HG03060 (cell line): ENCODE measurements around the gene UAP1.
"Not testable (repeated sequence)": the region's sequence is repeated elsewhere in the genome, so short reads cannot be mapped to it uniquely, and the experiment has no call there.

Source experiments
- ATAC-seq: cut with Tn5 transposase; IDR thresholded peaks from one replicate; pipeline ENCODE4 v1.9.1; 2021; ENCODE audit warnings: low read depth, moderate number of reproducible peaks; ENCODE audit not compliant: unreplicated experiment

The UAP1 gene

DNA sequence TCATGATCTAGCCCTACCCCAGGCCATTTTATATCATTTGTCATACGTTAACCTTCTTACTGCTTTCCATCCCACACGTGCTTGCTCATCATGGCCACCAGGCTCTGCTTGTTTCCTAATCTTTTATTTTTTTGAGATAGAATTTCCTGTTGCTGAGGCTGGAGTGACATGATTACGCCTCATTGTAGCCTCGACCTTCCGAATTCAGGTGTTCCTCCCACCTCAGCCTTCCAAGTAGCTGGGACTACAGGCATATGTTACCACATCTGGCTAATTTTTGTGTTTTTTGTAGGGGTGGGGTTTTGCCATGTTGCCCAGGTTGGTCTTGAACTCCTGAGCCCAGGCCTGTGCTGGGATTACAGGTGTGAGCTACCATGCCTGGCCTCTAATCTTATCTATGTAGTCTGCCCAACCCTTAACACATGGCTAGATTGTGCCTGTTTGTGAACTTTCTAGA, 3.3 kb downstream of the UAP1 start:
- ATAC-seq: no peak

DNA sequence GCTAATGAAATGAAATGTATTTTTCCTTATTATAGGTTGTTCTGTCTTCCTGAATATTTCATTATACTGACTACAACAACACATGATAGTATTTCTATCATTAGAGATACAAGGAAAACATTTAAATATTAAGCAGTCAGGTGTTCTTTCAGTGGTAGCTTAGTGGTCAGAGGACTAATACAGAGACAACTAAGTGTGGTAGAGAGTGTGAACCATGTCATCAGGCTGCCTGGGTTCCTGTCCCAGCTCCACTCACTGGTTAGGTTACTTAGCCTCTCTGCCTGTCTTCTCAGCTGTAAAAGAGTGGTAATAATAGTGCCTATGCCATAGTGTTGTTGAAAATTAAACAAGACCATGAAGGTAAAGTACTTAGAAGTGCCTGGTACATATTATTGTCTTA, 3.9 kb downstream of the UAP1 start:
- ATAC-seq: no peak

DNA sequence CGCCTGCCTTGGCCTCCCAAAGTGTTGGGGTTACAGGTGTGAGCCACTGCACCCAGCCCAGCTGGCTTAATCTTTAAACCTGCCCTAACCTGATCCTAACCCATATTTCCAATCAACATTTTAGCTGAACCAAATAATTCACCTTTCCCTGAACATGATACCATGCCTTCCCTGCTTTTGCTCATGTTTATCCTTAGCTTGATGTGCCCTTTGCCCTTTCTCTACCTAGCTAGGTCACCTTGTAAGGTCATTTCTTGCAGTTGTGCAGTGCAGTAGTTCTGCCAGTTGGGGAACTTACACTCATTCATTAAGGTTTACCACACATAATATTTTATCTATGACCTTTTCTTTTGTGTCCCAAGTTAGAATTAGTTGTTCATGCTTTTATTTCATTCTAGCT, 5.3 kb downstream of the UAP1 start:
- no peak for ATAC-seq

DNA sequence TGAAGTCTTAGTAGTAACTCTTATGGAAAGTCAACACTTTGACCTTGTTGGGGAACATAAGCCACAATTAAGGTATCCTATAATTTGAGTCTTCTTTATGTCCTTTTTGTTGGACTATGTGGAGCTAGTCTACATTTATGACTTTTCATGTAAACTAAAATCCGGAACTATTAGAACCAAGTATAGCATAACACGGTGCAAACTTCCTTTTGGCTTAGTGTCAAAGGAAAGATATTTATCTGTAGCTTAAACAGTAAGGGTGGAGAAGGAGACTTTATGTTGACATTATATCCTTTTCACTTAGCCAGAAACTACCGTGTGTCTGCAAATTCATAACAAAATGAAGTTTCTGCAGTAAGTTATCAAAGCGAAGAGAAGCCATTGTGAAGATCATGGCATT, 7.3 kb downstream of the UAP1 start:
- no peak for ATAC-seq

DNA sequence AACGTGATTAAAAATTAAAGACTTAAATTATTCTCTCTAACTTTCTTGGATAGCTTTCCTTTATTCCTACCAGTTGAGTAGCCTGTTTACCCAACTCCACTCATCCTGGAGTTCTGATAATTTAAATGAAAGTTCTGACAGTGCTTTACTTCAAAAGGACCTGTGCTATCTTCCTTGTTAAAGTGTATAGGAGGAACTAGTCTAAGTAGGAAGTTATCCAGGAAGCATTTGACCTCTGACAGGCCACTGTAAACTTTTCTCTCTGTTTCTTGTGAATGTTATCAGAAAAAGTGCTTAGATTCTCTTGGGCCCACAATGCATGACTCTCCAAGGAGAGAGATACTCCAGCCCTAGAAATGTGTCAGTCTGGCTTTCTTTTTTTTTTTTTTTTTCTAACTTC, 9.2 kb downstream of the UAP1 start:
- ATAC-seq: no peak

DNA sequence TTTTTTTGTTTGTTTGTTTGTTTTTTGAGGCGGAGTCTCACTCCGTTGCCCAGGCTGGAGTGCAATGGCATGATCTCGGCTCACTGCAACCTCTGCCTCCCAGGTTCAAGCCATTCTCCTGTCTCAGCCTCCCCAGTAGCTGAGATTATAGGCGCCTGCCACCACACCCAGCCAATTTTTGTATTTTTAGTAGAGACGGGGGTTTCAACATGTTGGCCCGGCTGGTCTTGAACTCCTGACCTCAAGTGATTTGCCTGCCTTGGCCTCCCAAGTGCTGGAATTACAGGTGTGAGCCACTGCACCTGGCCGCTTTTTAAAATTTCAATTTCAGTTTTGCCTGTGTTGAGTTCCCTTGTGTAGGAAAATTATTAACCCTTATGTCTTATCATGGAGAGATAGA, 9.6 kb downstream of the UAP1 start:
- not testable (repeated sequence) for ATAC-seq

DNA sequence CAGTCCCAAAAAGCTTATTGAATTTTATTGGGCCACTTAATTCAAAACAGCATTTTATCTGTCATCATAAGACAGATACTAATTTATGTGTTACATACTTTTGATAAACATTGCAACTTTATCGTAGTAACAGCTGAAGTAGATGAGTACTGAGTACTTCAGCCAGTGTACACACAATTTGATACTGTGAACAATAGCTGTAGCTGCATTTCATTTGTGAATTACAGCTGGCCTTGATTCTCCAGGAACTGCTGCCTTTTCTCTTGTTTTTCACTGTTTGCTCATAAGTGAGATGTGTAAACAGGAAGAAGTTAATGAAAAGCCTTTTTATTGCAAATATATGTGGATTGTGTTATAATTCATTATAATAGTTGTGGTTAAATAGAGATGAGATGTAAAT, 10.2 kb downstream of the UAP1 start:
- ATAC-seq: no peak

DNA sequence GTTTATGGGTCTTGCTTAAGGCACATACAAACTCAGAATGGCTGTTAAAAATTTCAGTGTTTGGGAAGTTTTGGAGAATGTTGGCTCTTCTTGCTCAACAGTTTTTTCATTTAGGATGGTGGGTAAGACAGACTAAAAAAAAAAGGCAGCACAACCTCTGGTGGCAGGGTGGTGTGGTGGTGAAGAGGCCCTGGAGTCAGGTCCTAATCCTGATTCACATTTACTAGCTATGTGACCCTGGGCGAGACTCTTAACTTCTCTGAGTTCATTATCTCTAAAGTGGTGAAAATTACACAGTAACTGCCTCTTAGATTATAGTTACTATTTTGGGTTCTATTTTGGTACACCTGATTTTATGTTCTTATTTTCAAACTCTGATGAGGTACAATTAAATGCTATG, 11.6 kb downstream of the UAP1 start:
- ATAC-seq: no peak

DNA sequence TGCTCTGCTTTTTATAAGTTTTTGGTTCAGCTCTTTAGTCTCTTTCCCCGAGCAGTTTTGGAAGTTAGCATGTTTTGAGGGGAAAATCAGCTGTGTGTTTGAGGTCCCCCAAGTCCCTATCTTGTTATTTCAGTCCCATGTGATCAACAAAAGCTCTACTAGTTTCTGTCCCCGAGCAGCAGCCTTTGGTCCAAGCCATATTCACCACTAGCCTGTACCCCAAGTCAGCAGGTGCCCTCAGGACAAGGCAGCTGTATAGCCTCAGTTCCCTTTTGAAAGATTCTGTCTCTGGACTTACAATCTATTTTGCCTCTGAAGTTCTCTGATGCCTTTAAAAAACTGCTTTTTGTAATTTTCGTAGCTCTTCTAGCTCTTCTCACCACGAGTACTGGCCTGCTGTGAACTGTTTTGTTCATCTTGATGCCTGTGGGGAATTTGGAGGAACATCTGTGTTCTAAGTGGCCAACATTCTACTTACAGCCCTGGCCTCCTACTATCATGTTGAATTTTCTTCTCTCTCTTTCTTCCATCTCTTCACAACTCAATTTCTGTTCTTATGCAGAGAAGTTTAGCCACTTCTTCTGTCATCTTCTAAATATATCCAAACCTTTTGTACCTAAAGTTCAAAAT, 16.7 kb downstream of the UAP1 start:
- no peak for ATAC-seq

DNA sequence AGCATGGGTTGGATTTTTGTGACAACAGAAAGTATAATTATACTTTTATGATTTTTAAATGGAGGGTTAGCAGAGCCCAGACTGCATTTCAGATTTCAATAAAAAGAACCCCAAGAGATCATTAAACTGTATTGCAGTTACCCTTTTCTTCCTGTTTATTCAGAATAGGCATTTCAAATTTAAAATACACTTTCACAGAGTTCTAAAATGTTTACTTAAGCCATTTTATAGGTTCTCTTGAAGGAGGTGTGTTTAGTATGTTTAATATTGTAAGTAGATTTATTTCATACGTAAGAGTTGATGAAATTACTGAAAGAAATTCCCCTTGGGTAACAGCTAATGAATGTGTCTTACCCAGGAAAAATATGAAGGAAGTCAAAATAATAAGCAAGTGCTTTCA, 17.4 kb downstream of the UAP1 start:
- no peak for ATAC-seq

DNA sequence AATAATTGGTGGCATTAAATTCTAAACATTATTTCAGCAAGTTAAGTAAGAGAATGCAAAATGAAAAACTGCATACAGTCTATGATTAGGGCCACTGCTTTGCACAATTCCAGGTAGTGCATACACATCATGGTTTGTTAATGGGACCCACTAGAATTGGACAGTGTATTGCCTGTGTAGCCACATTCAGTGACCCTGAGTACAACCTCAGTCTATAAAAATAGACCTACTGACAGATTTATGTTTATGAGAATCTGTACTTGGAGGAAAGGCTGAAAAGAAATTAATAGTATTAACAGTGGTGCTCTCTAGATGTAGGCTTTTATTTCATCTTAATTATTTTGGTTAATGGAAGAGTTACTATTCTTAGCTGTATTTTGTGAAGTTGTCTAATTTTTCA, 18.8 kb downstream of the UAP1 start:
- ATAC-seq: no peak

DNA sequence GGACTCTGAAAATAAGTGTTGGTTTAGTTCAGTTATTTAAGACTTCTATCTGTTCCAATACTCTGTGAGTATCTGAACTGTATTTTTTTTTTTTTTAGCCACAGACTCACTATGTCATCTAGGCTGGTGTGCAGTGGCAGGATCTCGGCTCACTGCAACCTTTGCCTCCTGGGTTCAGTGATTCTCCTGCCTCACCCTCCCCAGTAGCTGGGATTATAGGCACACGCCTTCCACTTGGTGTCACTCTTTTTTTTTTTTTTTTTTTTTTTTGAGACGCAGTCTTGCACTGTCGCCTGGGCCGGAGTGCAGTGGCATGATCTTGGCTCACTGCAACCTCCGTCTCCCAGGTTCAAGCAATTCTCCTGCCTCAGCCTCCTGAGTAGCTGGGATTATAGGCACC, 21.4 kb downstream of the UAP1 start:
- not testable (repeated sequence) for ATAC-seq

DNA sequence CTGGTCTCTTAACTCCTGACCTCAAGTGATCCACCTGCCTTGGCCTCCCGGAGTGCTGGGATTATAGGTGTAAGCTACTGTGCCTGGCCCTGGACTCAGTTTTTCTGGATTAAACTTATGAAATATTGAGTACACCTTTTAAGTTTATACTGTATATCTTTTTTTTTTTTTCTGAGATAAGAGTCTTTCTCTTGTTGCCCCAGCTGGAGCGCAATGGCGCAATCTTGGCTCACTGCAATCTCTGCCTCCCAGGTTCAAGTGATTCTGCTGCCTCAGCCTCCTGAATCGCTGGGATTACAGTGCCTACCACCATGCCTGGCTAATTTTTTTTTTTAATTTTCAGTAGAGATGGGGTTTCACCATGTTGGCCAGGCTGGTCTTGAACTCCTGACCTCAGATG, 23.6 kb downstream of the UAP1 start:
- ATAC-seq: not testable (repeated sequence)

DNA sequence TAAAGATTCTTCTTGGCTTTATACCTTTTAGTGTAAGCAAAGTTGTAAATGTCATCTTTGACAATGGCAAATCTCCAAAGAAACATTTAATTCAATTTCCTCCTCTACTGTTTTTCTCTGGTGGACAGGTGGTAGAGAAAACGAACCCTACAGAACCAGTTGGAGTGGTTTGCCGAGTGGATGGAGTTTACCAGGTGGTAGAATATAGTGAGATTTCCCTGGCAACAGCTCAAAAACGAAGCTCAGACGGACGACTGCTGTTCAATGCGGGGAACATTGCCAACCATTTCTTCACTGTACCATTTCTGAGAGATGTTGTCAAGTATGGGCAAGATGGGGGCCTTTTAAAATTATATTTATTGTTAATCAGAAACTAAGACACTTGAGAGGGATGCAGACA, 25.8 kb downstream of the UAP1 start:
- no peak for ATAC-seq

DNA sequence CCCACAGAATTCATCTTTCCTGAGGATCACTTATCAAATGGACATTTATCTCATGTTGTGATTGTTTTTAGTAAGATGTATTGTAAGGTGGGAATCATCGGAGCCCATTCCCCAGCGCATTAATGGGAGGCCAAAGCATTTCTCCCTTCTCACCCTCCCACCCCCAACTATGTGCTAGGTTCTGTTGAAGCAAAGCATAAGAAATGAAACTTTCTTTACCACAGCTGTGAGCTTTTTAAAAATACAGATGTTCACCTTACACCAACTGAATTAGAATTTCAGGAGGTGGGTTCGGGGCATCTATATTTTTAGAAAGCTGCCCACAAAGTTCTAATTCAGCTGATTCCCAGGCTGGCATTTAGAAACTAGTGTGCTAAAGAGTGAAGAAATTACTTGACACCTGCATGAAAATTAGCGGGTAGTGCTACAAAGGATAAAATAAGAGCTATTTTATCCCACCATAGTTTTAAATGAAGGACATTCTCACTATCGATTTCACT, 26.3 kb downstream of the UAP1 start:
- no peak for ATAC-seq

DNA sequence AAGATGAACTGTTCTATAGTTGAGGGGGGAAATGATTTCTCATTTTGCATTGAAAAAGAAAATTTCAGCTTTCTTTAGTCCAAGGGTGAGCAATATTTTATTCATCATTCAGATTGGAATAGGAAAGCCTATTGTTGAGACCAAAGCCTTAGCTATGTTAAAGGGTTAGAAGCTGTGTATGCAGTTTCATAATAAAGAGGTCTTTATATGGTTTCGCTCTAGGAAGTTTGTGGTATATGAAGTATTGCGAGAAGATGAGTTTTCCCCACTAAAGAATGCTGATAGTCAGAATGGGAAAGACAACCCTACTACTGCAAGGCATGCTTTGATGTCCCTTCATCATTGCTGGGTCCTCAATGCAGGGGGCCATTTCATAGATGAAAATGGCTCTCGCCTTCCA, 28.6 kb downstream of the UAP1 start:
- ATAC-seq: no peak

DNA sequence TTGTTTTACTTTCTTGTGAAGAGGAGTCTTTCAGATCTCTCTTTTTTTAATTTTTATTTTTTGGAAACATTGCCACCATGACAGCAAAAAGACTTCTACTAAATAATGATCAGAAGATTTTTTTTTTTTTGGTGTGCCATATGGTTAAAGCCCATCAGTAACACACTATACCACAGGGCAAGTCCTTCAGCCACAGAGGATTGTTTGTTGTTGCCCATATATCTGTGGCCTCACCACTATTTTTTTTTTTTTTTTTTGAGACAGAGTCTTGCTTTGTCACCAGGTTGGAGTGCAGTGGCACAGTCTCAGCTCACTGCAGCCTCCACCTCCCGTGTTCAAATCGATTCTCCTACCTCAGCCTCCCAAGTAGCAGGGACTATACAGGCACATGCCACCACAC, 29.2 kb downstream of the UAP1 start:
- ATAC-seq: no peak

DNA sequence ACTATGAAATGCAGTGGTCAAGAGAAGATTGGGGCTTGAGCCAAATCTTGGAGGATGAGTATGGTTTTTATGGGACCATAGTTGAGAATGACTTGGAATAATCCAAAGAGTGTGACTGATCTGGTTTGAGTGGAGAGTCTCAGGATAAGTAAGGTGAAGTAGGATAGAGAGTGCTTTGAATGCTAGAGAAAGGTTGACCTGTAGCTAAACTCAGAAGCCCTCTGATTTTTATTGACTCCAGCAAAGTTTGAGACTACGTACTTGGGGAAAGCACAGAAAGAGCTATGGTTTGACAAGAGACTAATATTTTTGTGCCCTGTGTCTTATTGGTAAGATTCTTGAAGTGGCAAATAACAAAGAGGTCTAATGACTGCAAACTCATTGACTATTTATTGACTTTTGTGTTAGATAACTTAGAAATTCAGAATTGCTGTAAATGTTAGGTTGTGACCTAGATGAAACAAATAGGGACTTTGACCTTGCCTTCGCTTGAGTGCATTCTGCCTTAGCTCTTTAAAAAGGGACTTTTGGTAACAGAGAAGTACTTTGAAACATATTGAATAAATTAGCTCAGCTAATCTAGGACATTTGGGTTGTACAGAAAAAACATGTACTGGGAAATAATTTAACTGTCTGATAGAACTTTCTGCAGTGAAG, 35.1 kb downstream of the UAP1 start:
- ATAC-seq: no peak

DNA sequence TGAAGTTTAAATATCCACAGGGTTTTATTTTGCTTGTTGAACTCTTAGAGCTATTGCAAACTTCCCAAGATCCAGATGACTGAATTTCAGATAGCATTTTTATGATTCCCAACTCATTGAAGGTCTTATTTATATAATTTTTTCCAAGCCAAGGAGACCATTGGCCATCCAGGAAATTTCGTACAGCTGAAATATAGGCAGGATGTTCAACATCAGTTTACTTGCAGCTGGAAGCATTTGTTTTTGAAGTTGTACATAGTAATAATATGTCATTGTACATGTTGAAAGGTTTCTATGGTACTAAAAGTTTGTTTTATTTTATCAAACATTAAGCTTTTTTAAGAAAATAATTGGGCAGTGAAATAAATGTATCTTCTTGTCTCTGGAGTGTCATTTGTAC, 37.9 kb downstream of the UAP1 start:
- ATAC-seq: no peak

DNA sequence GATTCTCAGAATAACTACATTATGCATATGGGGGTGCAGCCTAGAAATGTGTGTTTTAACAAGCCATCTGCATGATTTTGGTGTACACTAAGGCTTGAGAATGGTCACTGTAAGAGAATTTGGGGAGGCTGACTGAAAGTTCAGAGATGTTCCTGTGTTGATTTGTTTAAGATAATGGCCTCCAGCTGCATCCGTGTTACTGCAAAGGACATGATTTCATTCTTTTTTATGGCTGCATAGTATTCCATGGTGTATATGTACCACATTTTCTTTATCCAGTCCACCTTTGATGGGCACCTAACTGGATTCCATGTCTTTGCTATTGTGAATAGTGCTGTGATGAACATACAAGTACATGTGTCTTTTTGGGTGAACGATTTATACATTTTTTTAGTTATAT, 41.6 kb downstream of the UAP1 start:
- ATAC-seq: not testable (repeated sequence)

DNA sequence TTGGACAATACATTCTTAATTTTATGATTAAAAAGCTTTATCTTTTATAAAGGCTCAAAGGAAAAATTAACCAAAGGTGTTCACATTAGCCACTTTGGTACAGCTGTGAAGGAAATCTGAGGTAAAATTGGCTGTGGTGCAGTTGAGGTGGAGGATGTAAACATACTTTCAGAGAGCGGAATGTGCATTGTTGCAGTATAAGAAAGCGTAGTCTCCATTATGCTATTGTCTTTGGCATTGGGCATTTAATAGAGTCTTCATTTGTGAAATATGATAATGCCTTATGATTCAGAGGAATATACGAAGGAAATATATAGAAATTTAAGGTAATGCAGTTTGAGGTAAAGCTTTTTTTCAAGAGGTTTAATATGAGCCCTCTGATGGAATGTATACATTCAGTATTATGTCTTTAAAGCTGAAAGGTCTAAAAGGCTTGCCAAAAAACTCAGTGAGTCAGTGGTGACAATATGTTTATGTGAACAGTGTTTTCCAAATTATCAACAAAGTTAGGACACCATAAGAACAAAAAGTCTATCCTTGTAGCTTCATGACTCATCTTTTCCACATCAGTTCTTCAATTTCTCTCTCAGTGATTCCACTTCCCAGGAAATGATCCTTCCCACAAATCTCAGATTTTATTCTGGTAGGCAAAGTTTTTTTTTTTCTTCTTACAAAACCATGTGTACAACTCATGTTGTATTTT, 43.9 kb downstream of the UAP1 start:
- no peak for ATAC-seq

DNA sequence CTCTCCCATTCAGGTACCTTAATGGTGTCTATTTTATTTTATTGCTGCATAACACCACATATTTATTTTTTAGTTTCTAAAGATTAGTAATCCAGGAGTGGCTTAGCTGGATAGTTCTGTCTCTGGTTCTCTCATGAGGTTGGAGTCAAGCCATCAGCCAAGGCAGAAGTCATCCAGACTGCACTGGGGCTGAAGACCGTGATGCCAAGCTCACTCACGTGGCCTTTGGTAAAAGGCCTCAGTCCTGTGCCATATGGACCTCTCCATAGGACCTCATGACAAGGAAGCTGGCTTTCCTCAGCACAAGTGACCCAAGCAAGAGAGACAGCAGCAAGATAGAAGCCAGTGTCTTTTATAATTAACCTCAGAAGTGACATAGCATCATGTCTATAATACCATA, 47.8 kb downstream of the UAP1 start:
- no peak for ATAC-seq
